ENCODE data around the gene CTNNBIP1. TPM values are rescaled to one million over a fixed set of nuclear protein-coding genes. Genes with fewer than 3 reads are reported as not detected.

The CTNNBIP1 gene
- polyA plus RNA-seq, 1 of the 3 experiments (the other 2 are of a cell fraction) = 57.6 TPM

- Histone ChIP-seq H3K9ac (no peak overlapping the region), H3K4me2 (no peak overlapping the region), H4K20me1 (ENCODE audit: insufficient read depth) (no peaks in the 10 kb centered on the region), H3K9me3 (no peaks in the 10 kb centered on the region), H3K27me3 (ENCODE audit: insufficient read depth) (no peaks in the 10 kb centered on the region), H3K27ac (ENCODE audit: low read depth in 2 of 2, low read length in 1 of 2) (no peak overlapping the region), H3K79me2 (ENCODE audit: insufficient read depth) (no peaks in the 10 kb centered on the region), H2AFZ (ENCODE audit: low read depth) (no peak overlapping the region), H3K4me1 (ENCODE audit: control insufficient read depth in 1 of 2, insufficient read depth in 2 of 2, low read depth in 1 of 2, low read length in 1 of 2) (peaks cover 0 to 4% of the 10 kb centered on the region in 2 experiments; a peak in 1 of 4 replicates), H3K9me2 (no peaks in the 10 kb centered on the region), H3K4me3 (ENCODE audit: low read depth in 2 of 2, low read length in 1 of 2) (no peak overlapping the region), H3F3A (replicated peaks; ENCODE audit: insufficient read depth) (no peaks in the 10 kb centered on the region), H3K36me3 (replicated peaks in 1 of 2; ENCODE audit: control insufficient read depth in 1 of 2, insufficient read depth in 2 of 2, low read length in 1 of 2) (peaks cover 10 to 11% of the 10 kb centered on the region in 2 experiments)
- ChIA-PET POLR2A (no interaction called here), CTCF (interaction anchor here (0.7 to 11.2 kb wide), 28 partner anchors 8 to 285 kb away, joined by 3 to 175 read pairs (median 4); partner anchors contain the start of genes LZIC and NMNAT1)
- 44% methylated on average over 9 of the region's 15 CpGs for WGBS (ENCODE audit: low lambda C conversion rate)
- DNase-seq = peak; percentile 91
- TF ChIP-seq ZBTB33 (IDR thresholded peaks at IDR 0.05; ENCODE audit: borderline replicate concordance, low read depth) (no peak), POLR2AphosphoS5 (IDR thresholded peaks at IDR 0.05; ENCODE audit: low read depth, low read length) (no peak), SIN3A (IDR thresholded peaks at IDR 0.05; ENCODE audit: borderline replicate concordance, low read depth, low read length) (no peak), IRF3 (IDR thresholded peaks at IDR 0.05; ENCODE audit: low read depth, low read length) (no peak), SMC3 (IDR thresholded peaks at IDR 0.05; ENCODE audit: low read depth, low read length) (peak; percentile 90), GATA2 (CRISPR knock-in tag; IDR thresholded peaks at IDR 0.05) (no peak), YY1 (IDR thresholded peaks at IDR 0.05; ENCODE audit: low read depth) (no peak), TAF1 (IDR thresholded peaks at IDR 0.05; ENCODE audit: borderline replicate concordance, low read depth, low read length) (no peak), FOXM1 (IDR thresholded peaks at IDR 0.05; ENCODE audit: low read depth) (no peak), NFIC (IDR thresholded peaks at IDR 0.05; ENCODE audit: borderline replicate concordance) (no peak), ELF1 (IDR thresholded peaks at IDR 0.05) (no peak), FOSL2 (IDR thresholded peaks at IDR 0.05; ENCODE audit: borderline replicate concordance, low read depth) (no peak), RFX5 (IDR thresholded peaks at IDR 0.05; ENCODE audit: low read length) (no peak), TEAD4 (IDR thresholded peaks at IDR 0.05; ENCODE audit: borderline replicate concordance, insufficient read depth) (no peak), TCF12 (IDR thresholded peaks at IDR 0.05) (no peak), RAD21 (IDR thresholded peaks at IDR 0.05; ENCODE audit: low read length) (peak; percentile 97), GABPA (IDR thresholded peaks at IDR 0.05; ENCODE audit: low read depth) (no peak), CHD2 (IDR thresholded peaks at IDR 0.05; ENCODE audit: low read length, partially characterized antibody) (no peak), MEF2A (IDR thresholded peaks at IDR 0.05; ENCODE audit: borderline replicate concordance, low read depth) (no peak), RCOR1 (IDR thresholded peaks at IDR 0.05; ENCODE audit: low read length) (no peak), EP300 (IDR thresholded peaks at IDR 0.05; ENCODE audit: borderline replicate concordance in 1 of 2, low read depth in 1 of 2, low read length in 1 of 2) (no peak)
- TF ChIP-seq, protein P1, sequence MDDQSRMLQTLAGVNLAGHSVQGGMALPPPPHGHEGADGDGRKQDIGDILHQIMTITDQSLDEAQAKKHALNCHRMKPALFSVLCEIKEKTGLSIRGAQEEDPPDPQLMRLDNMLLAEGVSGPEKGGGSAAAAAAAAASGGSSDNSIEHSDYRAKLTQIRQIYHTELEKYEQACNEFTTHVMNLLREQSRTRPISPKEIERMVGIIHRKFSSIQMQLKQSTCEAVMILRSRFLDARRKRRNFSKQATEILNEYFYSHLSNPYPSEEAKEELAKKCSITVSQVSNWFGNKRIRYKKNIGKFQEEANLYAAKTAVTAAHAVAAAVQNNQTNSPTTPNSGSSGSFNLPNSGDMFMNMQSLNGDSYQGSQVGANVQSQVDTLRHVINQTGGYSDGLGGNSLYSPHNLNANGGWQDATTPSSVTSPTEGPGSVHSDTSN (IDR thresholded peaks at IDR 0.05) = no peak
- TF ChIP-seq, protein P2, sequence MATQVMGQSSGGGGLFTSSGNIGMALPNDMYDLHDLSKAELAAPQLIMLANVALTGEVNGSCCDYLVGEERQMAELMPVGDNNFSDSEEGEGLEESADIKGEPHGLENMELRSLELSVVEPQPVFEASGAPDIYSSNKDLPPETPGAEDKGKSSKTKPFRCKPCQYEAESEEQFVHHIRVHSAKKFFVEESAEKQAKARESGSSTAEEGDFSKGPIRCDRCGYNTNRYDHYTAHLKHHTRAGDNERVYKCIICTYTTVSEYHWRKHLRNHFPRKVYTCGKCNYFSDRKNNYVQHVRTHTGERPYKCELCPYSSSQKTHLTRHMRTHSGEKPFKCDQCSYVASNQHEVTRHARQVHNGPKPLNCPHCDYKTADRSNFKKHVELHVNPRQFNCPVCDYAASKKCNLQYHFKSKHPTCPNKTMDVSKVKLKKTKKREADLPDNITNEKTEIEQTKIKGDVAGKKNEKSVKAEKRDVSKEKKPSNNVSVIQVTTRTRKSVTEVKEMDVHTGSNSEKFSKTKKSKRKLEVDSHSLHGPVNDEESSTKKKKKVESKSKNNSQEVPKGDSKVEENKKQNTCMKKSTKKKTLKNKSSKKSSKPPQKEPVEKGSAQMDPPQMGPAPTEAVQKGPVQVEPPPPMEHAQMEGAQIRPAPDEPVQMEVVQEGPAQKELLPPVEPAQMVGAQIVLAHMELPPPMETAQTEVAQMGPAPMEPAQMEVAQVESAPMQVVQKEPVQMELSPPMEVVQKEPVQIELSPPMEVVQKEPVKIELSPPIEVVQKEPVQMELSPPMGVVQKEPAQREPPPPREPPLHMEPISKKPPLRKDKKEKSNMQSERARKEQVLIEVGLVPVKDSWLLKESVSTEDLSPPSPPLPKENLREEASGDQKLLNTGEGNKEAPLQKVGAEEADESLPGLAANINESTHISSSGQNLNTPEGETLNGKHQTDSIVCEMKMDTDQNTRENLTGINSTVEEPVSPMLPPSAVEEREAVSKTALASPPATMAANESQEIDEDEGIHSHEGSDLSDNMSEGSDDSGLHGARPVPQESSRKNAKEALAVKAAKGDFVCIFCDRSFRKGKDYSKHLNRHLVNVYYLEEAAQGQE (IDR thresholded peaks at IDR 0.05; ENCODE audit: low read depth, low read length) = no peak
- TF ChIP-seq, protein P3, sequence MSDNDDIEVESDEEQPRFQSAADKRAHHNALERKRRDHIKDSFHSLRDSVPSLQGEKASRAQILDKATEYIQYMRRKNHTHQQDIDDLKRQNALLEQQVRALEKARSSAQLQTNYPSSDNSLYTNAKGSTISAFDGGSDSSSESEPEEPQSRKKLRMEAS (IDR thresholded peaks at IDR 0.05; ENCODE audit: low read depth) = no peak
- TF ChIP-seq, protein P4, sequence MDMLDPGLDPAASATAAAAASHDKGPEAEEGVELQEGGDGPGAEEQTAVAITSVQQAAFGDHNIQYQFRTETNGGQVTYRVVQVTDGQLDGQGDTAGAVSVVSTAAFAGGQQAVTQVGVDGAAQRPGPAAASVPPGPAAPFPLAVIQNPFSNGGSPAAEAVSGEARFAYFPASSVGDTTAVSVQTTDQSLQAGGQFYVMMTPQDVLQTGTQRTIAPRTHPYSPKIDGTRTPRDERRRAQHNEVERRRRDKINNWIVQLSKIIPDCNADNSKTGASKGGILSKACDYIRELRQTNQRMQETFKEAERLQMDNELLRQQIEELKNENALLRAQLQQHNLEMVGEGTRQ (IDR thresholded peaks at IDR 0.05; ENCODE audit: borderline replicate concordance, low read depth, low read length) = no peak
Measured at GRCh38 chr1:9867408-9868243, 42.4 kb downstream of the CTNNBIP1 start.

Data from SK-N-SH (cell line).